Activated T-cell treated with anti-CD3 and anti-CD28 coated beads for 4 hours (primary cell): ENCODE results near the gene AP2A2.

ENCODE experiments used
- DNase-seq: peaks from one replicate; pipeline ENCODE4 v3.0.0-alpha.2; 2020

The AP2A2 gene

DNA sequence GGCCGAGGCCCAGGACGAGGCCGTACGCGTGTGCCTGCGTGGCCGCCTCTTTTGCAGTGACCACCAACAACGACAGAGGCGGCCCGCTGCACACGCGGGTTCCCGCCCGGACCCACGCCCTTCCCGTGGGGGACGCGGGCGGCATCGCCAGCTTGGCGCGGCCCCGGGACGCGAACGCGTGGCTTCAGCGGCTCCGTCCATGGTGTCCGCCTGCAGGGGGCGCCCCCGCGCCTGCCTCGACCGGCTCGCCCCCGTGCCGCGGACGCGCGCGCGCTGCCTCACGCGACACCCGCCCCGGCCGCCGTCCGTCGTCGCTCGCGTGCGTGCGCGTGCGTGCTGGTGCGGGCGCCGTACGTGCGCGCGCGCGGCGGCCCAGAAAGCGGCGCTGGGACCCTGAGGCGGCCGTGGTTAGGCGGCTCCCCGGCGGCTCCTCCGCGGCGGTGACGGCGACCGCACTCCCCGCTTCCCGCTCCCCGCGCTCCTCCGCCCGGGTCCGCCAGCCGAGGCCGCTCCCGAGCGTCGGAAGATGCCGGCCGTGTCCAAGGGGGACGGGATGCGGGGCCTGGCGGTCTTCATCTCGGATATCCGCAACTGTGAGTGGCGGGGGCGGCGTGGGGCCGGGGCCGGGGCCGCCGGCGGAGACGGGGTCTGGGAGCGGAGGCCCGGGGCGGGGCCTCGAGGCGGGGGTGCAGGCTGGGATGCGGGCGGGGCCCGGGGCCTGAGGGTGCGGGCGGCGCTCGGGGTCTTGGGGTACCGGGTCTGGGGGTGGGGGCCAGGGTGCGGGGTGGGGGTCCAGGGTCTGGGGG, at the start of gene AP2A2:
Gene AP2A2 (plus strand): TSS at position 375 of the 806 bp plus-strand sequence. CDS start 152 bp downstream, at position 527.
- DNase-seq: peak; percentile 89

DNA sequence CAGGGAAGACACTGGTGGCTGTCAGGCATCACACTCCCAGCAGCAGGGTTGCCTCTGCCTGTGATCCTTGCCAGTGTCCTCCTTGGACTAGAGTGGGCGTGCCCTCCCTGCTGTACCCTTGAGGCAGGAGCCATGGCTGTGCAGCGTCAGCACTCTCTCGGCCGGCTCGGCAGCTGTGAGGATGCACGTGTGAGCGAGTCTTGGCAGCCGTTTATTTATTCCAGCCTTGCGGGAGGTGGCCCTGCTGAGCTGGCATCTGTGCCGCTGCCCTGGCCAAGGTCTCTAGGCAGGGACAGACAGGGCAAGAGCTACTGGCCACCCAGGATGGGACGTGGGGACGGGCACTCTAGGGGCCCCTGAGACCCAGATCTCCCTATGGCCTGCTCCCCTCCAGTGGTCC, 49.1 kb upstream of the AP2A2 start:
- no peak for DNase-seq

DNA sequence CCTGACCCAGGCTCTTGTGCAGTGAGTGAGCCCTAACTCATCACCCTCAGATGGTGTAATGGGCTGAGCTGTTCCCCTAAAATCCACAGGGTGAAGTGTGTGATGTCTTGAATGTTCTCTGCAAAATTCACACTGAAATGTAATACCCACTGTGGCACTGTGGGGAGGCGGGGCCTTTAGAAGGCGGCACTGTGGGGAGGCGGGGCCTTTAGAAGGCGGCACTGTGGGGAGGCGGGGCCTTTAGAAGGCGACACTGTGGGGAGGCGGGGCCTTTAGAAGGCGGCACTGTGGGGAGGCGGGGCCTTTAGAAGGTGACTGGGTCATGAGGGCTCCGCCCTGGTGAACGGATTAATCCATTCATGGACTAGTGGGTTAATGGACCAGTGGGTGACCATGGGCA, 48.1 kb upstream of the AP2A2 start:
- DNase-seq: no peak

DNA sequence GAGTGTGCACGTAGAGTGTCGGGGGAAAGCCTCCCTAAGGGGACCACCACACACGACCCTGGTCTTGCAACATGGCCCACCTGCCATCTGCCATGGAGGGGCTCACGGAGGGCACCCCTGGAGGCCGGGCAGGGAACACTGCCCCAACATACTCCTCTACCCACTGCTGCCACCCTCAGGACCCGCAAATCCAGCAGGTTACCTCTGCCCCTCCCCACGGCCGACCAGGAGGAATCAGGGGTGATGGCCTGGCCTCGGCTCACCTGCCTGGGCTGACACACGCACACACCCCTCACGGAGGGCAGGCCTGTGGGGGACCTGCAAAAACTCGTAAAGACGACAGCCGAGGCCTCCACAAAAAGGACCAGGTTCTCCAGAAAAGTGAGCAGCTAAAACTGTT, 45.2 kb upstream of the AP2A2 start:
- DNase-seq: no peak

DNA sequence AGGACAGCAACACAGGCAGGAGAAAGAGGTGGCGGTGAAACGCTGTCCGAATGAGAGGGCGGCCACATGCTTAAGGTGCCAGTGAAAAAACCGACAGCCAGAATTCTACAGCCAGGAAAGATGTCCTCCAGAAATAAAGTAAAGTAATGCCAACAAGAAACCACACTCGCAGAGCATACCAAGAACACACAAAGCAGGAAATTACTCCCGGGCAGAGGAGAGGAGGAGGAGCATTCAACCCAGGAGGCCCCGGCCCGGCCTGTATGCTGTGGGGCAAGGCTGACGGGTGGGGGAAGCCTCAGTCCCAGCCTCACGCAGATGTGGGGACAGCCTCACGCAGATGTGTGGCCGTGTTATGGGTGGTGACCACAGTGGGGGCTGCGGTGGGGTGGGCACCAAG, 43.1 kb upstream of the AP2A2 start:
- no peak for DNase-seq

DNA sequence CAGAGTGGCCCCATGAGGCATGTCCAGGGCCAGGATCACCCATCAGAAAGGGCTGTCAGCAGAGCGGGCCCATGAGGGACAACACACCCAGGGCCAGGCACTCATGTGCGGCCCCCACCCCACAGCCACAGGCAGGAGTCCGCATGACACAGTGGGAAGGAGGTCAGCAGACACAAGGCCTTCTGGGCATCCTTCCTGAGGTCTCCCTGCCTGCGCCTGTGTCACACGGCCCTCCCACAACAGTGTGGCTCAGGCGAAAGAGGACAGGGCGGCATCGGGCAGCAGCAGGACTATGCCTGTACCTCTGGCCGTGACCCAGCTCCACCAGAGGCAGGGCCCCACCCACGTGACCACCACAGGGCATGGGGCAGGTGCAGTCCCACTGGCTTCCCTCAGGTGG, 42.1 kb upstream of the AP2A2 start:
- DNase-seq: no peak

DNA sequence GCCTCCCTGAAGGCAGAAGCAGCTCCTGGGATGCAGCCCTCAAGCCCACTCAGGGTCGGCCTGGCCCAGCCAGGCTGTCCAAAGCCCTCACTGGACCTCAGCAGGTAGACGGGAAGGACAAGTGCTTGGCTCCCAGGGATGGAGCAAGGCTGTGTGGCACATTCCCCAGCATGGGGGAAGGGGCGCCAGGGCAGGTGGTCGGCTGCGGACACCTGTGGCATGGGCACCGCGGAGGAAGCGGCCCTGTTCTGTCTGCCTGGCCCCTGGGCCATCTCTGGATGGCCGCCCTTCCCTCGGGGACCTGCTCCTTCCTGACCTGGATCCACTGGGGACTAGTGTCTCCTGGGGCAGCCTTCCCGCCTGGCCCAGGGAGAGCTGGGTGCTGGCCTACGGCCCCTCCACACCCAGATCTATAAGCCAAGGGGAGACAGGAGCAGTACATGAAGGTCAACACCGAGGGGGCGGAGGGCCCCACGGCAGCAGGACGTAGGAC, 41.0 kb upstream of the AP2A2 start:
- no peak for DNase-seq

DNA sequence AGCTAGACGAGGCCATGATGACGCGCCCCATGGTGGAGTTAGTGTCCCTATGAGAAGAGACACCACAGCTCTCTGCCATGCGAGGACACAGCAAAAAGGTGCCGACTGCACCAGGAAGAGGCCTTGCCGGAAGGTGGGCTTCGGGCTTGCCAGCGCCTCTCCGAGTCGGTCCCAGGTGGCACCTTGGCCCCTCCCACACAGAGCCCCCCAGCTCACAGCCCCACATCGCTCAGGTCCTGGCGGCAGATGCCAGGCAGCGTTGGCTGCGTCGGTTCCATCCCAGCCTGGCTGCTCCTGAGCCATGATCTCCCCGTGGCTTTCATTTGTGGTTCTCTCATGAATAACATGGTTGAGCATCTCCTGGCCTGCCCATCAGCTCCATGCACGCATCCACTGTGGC, 39.1 kb upstream of the AP2A2 start:
- no peak for DNase-seq

DNA sequence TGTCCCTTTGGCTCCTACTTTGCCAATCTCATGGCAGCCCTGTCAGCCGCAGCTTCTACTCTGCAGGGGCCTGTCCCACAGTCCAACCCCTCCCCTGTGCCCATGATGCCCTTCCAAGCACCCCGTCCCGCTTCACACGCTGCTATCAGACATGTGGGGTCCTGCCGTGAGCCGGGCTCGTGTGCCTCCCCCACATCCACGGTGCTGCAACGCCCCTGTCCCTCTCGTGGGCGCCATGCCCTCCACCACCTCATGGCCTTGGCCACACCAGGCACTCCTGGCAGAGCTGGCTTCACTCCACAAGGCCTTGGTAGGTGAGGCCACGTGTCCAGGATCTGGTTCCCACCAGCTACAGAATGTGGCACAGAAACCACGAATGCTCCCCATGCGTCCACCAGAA, 38.1 kb upstream of the AP2A2 start:
- DNase-seq: no peak

DNA sequence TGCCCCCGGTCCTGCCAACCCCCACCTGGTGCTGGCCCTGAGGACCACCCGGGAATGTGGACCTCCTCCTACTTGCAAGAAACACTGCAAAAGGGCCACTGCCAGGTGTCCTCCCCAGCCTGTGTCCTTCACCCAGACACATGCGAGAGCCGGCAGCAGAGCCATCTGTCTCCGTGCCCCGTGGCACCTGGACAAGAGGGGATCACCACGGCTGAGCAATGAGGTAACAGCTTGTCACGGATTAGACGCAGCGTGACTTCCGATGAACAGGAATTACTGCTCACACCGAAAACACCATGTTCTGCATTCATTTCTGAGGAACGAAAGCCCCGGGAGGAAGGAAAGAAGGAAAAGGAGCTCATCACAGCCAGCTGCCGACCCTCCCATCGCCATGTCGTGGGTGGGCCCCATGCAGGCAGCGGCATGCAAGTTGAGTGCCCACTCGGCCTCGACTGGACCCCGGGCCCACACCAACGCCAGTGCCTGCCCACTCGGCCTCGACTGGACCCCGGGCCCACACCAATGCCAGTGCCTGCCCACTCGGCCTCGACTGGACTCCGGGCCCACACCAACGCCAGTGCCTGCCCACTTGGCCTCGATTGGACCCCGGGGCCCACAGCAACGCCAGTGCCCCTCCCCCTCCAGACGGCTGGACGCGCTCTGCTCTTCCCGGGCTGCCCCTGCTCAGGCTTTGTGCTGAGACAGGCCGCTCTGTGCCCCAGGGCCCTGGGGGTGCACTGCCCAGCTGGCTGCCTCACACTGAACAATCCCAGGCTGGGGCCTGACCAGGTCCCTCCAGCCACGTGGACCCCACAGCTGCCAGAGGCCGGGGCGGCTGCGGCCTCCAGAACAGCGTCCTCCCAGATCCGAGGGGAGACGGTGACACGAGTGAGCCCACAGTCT, 37.1 kb upstream of the AP2A2 start:
- no peak for DNase-seq

DNA sequence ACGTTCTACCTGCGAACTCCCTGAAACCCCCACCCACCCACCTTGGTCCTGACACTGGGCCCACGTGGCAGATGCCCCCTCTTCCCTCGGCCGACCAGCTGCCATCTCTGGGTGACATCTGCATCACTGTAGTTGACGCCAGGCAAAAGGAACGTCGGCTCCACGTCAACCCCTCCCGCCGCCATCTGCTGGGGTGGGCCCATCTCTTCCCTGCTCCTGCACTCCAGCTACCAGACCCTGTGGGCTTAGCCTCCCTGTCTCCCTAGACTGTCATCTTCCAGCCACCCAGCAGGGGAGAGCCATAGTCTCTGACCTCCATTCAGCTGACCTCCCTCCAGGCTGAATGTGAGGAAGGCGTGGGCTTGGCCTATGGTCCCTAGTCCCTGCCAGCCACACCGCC, 36.4 kb upstream of the AP2A2 start:
- no peak for DNase-seq

DNA sequence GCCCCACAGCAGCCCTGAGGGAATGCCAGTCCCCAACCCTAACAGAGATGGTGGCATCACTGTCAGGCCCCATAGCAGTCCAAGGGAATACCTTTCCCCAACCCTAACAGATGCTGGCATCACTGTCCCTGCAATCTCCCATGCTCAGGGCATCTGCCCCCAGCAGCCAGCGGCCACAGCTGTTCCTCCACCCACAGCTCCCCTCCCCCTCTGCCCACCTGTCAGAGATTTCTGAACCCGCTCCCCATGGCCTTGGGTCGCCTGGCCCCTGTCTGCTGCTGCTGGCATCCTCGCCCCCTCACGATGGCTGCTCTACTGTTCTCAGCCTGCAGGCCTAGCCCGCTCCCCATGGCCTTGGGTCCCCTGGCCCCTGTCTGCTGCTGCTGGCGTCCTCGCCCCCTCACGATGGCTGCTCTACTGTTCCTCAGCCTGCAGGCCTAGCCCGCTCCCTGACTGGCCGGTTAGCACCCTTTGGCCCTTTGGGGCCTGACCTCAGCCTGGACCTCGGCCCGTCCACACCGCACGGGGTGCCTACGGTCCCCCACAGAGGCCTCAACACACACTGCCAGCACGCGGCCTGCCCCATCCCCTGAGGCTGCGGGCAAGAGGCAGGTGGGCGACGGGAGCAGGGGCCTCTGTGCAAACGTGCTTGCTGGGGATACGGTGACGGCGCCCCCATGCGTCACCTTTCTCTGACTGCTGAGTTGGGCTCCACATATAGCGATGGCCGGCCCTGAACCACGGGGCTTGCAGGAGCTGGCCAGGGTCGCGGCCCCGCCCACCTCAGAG, 35.8 kb upstream of the AP2A2 start:
- no peak for DNase-seq

DNA sequence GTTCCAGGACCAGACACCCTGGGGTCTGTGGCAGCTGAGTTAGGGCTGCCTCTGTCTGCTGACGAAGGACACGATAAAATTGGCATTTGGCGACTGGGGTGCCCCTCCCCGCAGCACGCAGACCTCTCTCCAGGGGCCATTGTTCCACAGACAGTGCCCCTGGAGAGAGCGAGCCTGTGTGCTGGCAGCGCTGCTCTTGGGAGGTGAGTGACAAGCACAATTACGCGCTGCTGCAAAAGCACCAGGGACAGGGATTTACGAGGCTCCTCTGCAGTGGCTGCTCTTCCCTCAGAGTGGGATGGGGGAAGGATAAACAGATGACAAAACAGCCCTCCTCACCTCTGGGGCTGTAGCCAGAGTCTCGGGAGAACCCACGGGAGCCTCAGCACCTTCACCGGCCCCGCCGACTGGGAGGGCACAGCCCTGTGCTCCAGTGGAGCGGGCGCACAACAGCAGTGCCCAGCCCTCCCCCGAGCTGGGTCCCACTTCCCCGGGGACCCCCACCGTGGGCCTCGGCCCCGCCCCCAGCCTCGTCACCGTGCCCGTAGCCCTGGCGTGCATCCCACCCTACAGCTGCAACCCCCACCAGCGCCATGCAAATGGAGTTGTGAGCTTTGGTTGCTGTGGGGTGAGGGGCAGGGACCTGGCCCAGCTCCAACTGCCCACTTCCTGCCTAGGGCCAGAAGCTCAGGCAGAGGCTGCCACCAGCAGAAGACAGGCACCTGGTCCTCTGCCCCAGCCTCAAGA, 34.7 kb upstream of the AP2A2 start:
- no peak for DNase-seq

DNA sequence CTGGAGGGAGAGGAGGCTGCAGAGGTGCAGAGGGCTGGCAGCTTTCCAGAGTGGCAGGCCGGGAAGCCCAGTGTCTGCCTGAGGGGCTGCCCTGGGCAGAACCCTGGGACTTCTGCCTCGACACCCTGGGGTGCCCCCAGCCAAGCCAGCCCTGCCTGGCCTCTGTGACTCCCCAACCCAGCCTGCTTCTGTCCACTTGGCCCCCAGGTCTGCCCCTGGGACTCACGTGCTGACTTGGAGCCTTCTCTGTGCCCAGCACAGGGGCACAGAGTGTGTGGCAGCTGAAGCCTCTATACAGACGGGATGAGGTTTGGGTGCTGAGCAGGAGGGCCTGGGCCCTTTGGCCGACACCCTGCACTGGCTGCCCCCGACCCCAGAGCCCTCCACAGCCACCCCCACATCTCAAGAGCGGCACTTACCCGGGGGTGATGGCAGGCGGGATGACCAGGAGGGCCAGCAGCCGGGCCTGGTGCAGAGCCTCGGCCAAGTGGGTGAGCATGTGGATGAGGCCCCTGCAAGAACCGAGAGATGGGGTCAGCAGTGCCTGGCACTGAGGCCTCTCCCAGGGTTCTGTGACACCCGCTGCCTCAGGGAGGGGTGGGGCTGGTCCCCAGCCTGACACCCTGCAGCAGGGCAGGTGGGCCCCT, 32.5 kb upstream of the AP2A2 start:
- no peak for DNase-seq

DNA sequence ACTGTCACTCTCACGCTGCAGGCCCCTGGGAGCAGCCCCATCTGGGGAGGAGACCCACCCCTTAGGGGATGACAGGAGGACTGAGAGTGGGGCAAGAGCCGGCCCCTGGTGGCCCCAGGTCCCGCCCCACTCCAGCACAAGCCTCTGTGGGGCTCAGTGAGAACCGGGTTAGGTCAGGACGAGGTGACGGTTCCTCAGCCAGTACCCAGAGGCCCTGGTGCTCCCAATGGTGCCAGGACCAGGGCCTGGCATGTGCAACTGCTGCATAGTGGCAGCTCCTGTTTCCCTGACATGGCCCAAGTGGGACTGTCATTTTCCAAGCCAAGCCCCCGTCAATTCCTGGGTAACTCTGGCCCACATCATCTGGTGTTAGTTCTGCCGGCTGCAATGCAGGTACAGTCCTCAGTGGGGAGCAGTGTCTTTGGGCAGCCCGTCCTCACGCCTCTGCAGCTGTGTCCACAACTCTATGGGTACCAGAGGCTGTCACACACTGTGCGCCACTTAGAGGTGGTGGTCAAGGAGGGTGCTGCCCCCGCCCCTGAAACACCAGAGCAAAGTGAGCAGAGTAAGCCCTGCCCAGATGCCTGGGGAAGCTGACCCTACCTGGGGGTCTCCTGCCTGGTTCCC, 31.0 kb upstream of the AP2A2 start:
- no peak for DNase-seq

DNA sequence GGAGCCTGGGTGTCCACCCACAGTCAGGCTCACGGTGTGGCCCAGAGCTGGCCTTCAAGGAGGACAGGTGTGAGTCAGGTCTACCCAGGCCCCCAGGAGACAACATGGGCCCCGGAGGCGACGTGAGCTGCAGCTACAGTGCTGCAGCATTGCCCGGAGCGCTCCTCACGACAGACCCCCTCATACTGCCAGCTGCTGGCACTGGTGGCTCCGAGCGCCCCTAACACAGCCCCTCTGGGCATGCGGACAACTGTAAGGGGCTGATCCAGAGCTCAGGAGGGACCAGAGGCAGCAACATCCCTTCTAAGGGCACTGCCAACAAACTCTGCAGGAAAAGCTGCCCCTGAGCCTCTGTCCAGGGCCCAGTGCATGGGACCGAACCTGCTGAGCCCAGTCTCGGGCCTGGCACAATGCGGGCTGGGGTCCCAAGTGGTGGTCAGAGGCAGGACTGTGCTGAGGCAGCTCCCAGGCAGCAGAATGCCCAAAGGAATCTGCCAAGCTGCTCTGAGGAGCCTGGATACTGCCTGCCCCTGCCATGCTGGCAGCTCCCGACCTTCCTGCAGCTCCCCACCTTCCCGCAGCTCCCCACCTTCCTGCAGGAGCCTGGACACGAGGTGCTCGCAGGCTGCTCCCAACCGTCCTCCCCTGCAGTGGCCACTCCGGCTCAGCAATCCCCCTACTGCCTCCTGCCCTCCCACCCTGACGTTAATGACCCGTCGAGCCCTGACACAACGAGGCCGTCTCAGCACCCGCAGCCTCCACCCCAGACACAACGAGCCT, 30.1 kb upstream of the AP2A2 start:
- DNase-seq: no peak

DNA sequence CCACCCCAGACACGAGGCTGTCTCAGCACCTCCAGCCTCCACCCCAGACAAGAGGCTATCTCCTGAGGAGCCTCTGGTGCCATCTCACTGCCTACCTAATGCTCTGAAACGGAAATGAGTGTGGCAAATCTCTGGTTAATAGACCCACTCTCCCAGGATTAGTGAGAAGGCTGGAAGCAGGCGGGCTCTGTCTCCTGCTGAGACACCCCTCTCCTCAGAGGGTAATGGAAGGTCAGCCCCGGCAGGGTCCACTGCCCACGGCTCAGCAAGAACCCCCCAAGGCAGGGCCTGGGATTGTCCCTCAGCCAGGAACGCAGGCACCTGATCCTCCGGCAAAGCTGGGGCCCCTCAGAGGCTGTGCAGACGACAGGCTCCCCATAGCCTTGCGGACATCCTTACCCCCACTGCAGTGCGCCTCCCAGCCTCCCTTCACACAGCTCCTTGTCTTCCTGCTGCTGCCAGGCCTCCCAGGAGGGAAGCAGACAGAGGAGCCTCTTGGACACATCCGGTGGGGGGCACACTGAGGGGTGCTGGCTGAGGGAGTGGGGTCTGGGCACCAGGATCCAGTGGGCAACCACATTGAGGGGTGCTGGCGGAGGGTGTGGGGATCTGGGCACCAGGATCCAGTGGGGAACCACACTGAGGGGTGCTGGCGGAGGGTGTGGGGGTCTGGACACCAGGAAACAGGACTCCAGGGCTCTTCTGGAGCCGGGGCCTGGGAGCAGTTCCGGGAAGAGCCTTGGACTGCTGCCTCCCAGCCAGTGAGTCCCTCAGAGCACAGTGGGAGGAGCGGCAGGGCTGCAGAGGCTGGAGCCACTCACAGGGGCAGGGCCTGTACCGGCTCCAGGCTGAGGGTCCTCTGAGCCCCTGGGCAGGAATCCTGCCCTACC, 28.2 kb upstream of the AP2A2 start:
- DNase-seq: no peak

DNA sequence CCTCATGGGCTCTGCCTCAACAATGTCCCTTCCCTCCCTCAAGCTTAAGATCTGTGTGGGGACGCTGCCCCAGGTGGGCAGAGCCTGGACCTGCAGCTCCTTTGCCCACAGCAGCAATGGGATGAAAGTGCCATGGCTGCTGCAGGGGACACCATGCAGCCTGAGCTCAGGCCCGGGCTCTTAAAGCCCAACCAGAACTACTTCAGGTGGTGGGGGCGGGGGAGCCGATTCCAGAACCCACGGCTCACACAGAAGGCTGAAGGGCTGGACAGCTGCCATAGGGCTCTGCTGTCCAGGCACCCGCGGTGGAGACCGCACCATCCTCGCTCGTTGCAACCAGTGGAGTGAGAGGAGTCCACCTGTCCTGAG, 27.5 kb upstream of the AP2A2 start:
- DNase-seq: no peak

DNA sequence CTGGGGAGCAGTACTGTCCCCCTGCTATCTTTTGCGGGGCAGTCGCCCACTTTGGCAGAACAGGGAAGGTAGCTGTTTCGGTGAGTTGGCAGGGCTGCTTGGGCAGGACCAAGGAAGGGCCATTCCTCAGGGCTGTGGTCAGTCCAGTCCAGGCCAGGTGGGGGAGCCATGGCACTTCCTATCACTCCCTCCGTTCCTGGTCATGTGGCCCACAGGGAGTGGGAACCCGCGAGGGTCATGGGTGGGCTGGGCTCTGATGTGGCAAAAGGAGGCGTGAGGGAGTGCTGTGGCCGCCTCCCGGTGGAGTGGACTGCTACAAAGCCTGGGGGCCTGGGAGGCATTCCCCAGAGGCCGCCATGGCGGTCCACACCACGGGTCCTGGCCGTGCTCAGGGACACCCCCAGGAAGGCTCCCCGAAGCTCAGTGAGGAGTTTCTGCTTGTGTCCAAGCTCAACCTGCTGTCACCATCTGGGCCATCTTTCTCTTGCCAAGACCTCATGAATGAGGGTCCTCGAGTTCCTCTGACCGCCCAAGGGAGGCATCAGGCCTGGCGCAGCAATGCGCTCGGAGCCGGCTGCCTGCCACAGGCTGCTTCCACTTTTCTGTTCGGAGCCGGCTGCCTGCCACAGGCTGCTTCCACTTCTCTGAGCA, 27.0 kb upstream of the AP2A2 start:
- DNase-seq: no peak
